GM19099 (cell line): ENCODE data around the gene RAC2.

Experiments used
- POLR2A ChIP-seq: IDR thresholded peaks from 3 replicates; pipeline ENCODE4 v1.6.1; 2011; ENCODE audit warnings: low read depth; ENCODE audit not compliant: insufficient read length; ENCODE audit errors: extremely low read depth

RAC2 gene

DNA sequence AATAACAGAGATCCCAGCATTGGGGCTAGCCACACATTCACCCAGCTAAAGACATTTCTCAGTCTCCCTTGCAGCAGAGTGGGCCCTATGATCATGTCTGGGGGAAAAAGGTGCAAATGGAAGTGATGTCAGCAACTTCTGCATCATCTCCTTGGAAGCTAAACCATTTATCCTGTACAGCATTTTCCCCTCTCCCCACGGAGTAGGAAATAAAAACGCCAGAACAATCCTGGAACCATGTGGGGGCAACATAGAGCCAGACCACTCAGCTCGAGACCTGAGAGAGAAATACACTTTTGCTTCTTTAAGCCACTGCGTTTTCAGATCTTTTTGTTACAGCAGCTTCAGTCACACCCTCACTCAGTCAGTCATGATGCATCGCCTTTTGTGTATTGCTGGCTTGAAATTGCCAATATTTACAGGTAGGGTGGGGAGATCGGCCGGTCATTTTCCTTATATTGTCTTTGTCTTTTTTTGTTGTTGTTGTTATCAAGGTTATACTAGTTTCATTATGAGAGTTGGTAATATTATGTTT lies 9.1 kb upstream of the RAC2 start:
- TF ChIP-seq POLR2A: no peak

DNA sequence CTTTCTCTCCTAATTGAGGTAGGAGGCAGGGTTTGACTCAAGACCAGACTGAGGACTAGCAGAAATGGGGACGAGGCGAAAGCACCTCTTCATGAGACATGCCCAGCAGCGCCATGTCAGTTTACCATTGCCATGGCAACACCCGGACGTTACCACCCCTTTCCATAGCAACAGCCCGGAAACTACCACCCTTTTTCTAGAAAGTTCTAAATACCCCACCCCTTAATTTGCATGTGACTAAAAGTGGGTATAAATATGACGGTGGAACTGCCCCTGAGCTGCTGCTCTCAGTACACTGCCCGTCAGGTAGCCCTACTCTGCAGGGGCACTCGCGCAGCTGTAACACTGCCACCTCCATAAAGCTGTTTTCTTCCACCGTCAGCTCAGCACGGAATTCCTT lies 5.9 kb upstream of the RAC2 start:
- TF ChIP-seq POLR2A: no peak

GRCh38 chr22:37248251-37248650 lies 4.2 kb upstream of the RAC2 start:
- no peak for TF ChIP-seq POLR2A

DNA sequence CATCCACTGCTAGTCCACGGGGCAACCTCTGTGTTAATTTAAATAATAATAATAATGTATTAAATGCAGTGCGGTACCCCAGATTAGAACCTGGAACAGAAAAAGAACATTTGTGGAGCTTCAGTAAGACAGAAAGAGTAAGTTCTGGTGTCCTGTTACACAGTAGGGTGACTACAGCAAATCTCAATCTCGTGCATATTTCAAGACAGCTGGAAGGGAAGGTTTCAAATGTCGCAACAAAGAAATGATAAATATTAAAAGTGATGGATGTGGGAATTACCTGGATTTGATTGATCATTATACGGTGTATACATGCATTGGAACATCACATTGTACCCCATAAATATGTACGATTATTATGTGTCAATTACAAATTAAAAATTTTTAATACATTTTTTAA lies 1.7 kb upstream of the RAC2 start:
- no peak for TF ChIP-seq POLR2A

GRCh38 chr22:37244922-37245722 lies 1.1 kb upstream of the RAC2 start:
- peak; percentile 57 for TF ChIP-seq POLR2A

GRCh38 chr22:37243402-37244113 lies 511 bp downstream of the RAC2 start:
- TF ChIP-seq POLR2A: no peak

DNA sequence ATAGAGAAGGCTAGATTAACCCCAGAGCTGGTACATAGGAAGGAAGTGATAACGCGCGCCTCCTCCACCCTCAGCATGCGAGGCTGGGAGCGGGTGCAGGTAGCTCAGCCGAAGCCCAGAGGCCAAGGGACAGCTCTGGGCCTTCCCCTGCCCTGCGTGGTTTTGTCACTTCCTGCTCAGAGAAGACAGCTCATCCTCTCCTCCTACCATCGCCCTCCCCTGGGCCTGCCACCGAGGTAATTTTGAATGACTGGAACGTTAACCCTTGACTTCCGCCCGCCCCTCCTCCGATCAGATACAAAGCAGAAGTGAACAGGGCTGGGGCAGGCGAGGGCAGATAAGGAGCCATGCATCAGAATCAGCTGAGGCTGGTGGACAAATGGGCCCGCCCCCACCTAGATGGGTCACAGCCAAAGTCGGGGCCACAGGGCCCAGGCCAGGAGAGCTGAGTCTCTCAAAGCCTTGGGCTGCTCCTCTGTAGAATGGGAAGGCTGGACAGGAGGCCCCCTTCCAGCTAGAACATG lies 1.6 kb downstream of the RAC2 start:
- peak; percentile 70 for TF ChIP-seq POLR2A

GRCh38 chr22:37241351-37242142 lies 2.5 kb downstream of the RAC2 start:
- TF ChIP-seq POLR2A: peak; percentile 17

DNA sequence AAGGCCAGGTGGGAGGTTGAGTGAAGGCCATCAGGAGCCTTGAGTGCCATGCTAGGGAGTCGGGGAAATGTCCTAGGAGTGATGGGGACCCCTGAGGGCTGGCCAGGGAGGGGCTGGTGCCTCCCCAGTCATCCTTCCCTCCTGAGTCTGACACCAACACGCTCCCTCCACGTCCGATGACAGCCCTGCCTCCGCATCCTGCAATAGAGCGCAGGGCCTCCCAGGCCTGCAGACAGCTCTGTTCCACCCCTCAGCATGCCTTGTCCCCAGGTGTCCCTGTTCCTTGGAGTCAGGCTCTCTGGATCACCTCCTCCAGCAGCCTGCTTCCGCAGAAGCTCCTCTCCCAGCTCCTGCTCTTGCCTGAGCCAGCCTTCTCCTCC lies 3.1 kb downstream of the RAC2 start:
- TF ChIP-seq POLR2A: no peak

DNA sequence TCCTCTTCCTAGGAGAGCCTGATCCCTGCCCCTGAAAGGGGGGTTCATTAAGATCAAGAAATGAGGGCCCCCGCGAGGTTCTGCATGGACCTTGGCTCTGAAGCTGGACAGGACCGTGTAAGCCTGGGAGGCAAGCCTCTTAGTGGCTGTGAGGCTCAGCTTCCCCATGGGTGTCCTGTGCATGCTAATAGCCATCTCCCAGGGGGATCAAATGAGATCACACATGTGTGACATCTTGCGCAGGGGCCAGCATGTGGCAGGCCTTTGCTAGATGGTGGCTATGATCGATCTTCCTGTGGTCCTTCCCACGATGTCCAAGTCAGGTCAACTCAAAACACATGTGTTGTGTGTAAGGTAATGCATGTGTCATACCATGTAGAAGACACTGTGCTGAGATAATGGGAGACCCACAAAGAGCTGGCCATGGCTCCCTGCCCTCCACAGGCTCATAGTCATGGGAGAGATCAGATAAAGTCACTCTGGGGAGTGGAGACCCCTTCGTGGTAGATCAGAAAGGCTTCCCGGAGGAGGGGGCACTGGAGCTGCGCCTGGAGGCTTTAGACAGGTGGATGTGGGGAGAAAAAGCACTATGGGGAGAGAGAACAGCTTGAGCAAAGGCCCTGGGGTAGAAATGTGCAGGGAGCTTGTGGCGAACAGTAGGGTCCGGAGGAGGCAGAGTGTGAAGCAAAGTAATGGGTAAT lies 3.7 kb downstream of the RAC2 start:
- TF ChIP-seq POLR2A: no peak

DNA sequence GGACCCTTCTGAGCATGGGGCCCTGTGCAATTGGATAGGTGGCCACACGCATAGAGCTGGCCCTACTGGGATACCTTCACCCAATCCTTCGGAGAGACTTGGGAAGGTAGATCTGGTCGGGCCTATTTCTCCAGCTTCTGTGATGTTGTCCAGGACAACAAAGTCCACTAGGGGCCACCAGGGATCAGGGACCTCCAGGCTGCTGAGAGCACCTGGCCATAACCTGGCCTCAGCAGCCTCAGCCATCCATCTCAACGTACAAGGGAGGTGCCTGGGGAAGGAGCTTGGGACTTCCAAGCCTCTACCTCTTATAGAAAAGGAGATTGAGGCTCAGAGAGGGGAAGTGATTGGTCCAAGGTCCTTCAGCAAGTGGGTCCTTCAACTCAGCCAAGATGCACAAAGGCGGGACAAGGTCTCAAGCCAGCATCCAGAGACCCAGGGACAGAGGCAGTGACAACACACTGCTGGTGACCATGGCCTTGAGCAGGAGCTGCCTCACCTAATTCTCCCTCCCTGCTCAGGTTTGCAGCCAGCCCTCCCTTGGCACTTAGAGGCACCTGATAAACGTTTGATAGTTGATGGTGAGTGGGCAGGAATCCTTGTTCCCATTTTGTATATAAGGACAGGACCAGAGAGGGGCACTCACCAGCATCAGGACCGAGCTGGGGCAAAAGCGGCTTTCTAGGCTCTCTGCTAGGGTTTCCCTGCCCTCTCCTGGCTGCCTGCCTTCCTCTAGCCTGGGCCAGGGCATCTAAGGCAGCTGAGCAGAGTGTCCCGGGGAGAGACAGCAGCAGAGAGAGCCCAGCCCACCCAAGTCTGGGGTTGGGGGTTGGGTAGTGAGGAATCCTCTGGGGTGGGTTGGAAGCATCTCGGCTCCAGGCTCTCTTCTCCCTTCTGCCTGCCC lies 4.5 kb downstream of the RAC2 start:
- TF ChIP-seq POLR2A: peak; percentile 25

- peak; percentile 14 for TF ChIP-seq POLR2A
These were observed 6.4 kb downstream of the RAC2 start for GRCh38 chr22:37237371-37238268.
